Spleen (tissue), 7 donors: Measurements from ENCODE around the gene CACNA1C.

Experiments used
- POLR2A ChIP-seq, 3 donors: fragments of 450-650 bp; IDR thresholded peaks; one replicate each; pipeline ENCODE4 v1.5.1; 2017; ENCODE audit warnings: antibody characterized with exemption in 3 of 3, mild to moderate bottlenecking in 1 of 3
- POLR2AphosphoS5 ChIP-seq, 3 donors: sonication (generic); formaldehyde crosslinking; IDR thresholded peaks; one replicate each; pipeline ENCODE4 v1.5.1; 2017; ENCODE audit warnings: antibody characterized with exemption in 3 of 3
- TF ChIP-seq, protein P1 (sequence below), 11 experiments: fragments of 200-600 bp in 7 of 11; fragments of 450-650 bp in 4 of 11; sonication (generic) in 4 of 11; IDR thresholded peaks in 8 of 11; conservative IDR thresholded peaks in 3 of 11; 1 replicate in 7 of 11; 2 replicates in 4 of 11; pipeline versions ENCODE4 v1.4.0 to v1.8.0; 2016 to 2021; ENCODE audit warnings: antibody characterized with exemption in 11 of 11, inconsistent platforms in 4 of 11, mild to moderate bottlenecking in 1 of 11
- donor health status: DM: no; HTN: no; CAD: no; lungs with moderate emphysema.
- donor health status: DM: no; HTN: no; CAD: no.
- donor health status: DM: no; HTN: no; CAD: no.

DNA sequence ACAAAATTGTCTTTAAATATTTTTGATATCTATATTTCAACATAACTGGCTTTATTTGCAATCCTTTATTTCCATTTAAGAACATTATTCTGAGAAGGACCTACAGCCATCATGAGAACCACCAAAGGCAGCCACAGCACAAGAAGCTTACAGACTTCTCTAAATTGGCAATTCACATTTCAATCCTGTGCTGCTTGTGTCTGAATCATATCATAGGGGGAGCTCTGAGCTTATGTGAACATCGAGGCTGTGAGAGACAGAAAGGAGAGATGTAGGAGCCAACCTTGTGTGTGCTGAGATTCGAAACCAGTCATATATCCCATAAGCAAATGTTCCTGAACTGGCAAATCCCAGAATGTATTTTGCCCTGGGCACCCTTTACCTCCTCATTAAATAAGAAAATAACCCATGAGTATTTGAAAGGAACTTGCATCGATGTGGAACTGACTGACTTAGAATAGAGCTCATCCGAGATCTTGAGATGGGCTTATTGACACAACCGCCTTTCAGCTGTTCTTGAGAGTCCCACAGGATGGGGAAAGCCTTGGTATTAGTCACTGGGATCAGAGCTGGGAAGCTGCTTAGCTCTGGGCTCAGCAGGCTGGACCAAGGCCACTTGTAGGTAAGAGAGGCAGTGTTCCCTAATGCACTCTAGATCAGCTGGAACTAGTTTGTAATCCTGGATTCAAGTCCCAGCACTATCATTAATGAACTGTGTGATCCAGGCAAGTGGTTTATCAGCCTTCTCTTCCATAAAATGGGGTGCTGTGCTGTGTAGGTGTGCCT lies 329.8 kb downstream of the CACNA1C start:
- TF ChIP-seq, protein P1, sequence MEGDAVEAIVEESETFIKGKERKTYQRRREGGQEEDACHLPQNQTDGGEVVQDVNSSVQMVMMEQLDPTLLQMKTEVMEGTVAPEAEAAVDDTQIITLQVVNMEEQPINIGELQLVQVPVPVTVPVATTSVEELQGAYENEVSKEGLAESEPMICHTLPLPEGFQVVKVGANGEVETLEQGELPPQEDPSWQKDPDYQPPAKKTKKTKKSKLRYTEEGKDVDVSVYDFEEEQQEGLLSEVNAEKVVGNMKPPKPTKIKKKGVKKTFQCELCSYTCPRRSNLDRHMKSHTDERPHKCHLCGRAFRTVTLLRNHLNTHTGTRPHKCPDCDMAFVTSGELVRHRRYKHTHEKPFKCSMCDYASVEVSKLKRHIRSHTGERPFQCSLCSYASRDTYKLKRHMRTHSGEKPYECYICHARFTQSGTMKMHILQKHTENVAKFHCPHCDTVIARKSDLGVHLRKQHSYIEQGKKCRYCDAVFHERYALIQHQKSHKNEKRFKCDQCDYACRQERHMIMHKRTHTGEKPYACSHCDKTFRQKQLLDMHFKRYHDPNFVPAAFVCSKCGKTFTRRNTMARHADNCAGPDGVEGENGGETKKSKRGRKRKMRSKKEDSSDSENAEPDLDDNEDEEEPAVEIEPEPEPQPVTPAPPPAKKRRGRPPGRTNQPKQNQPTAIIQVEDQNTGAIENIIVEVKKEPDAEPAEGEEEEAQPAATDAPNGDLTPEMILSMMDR (IDR thresholded peaks at IDR 0.05 in 8 of 11, conservative IDR thresholded peaks at IDR 0.05 in 3 of 11): no peak
- TF ChIP-seq POLR2A (IDR thresholded peaks at IDR 0.05) (no peak), POLR2AphosphoS5 (IDR thresholded peaks at IDR 0.05) (no peak)
